B cell (primary cell): ENCODE measurements around the gene CARD8.

Experiments used
- CTCF ChIP-seq: fragments of 200-600 bp; IDR thresholded peaks from one replicate; pipeline ENCODE4 v1.8.0; 2022; ENCODE audit warnings: antibody characterized with exemption, mild to moderate bottlenecking
- EZH2 ChIP-seq: IDR thresholded peaks from 2 replicates; pipeline ENCODE4 v1.6.1; 2012; ENCODE audit warnings: borderline replicate concordance, low read depth, mild to moderate bottlenecking, moderate library complexity, low read length; ENCODE audit not compliant: insufficient read depth, poor library complexity, severe bottlenecking

GRCh38 chr19:48174445-48175030, 81.2 kb downstream of the CARD8 start:
- TF ChIP-seq CTCF = no peak
- TF ChIP-seq EZH2 = no peak
